Neuronal stem cell (in vitro differentiated cells): ENCODE measurements around the gene TOX2.

Experiments used
- DNase-seq: peaks from one replicate; pipeline ENCODE4 v3.0.0-alpha.2; 2013; ENCODE audit warnings: low spot score
- H2AFZ ChIP-seq: one replicate; pipeline ENCODE4 v1.6.1; 2013; ENCODE audit warnings: mild to moderate bottlenecking, low read length, inconsistent platforms
- H2AK5ac ChIP-seq: 2 replicates; pipeline ENCODE4 v1.6.1; 2013; ENCODE audit warnings: low read depth, mild to moderate bottlenecking, inconsistent platforms, low read length, moderate library complexity, mixed read lengths
- H2BK120ac ChIP-seq: 2 replicates; pipeline ENCODE4 v1.6.1; 2013; ENCODE audit warnings: low read depth, mild to moderate bottlenecking, inconsistent platforms, low read length, moderate library complexity, mixed read lengths
- H2BK12ac ChIP-seq: one replicate; pipeline ENCODE4 v1.6.1; 2013; ENCODE audit warnings: low read length, inconsistent platforms
- H2BK15ac ChIP-seq: 2 replicates; pipeline ENCODE4 v1.6.1; 2013; ENCODE audit warnings: mild to moderate bottlenecking, low read length, inconsistent platforms, mixed read lengths
- H2BK5ac ChIP-seq: one replicate; pipeline ENCODE4 v1.6.1; 2013; ENCODE audit warnings: inconsistent platforms, mild to moderate bottlenecking, low read length, moderate library complexity
- H3K14ac ChIP-seq: one replicate; pipeline ENCODE4 v1.6.1; 2013; ENCODE audit warnings: low read length, inconsistent platforms
- H3K18ac ChIP-seq: 2 replicates; pipeline ENCODE4 v1.6.1; 2013; ENCODE audit warnings: low read length, inconsistent platforms
- H3K23ac ChIP-seq: 2 replicates; pipeline ENCODE4 v1.6.1; 2013; ENCODE audit warnings: low read depth, mild to moderate bottlenecking, mixed read lengths, low read length, inconsistent platforms; ENCODE audit not compliant: poor library complexity
- H3K27ac ChIP-seq: replicated peaks from 3 replicates; pipeline ENCODE4 v1.5.1; 2013; ENCODE audit warnings: low read length, inconsistent platforms
- H3K27me3 ChIP-seq, 3 experiments: 2 replicates each; pipeline ENCODE4 v1.6.1; 2013; ENCODE audit warnings: low read length in 3 of 3, mild to moderate bottlenecking in 2 of 3, inconsistent platforms in 1 of 3, low read depth in 1 of 3, mixed read lengths in 1 of 3, moderate library complexity in 1 of 3; ENCODE audit not compliant: control insufficient read depth in 3 of 3, insufficient read depth in 3 of 3
- H3K36me3 ChIP-seq, 2 donors: replicated peaks in 1 of 2; 2 replicates each; pipeline ENCODE4 v1.6.1; 2013; ENCODE audit warnings: low read length in 2 of 2; ENCODE audit not compliant: control insufficient read depth in 2 of 2, insufficient read depth in 2 of 2
- H3K4ac ChIP-seq: 2 replicates; pipeline ENCODE4 v1.6.1; 2013; ENCODE audit warnings: inconsistent platforms, mild to moderate bottlenecking, low read length, moderate library complexity
- H3K4me1 ChIP-seq, 2 donors: 1 replicate in 1 of 2; 2 replicates in 1 of 2; pipeline ENCODE4 v1.6.1; 2013; ENCODE audit warnings: low read length in 2 of 2, low read depth in 1 of 2; ENCODE audit not compliant: control insufficient read depth in 2 of 2, insufficient read depth in 1 of 2
- H3K4me2 ChIP-seq: one replicate; pipeline ENCODE4 v1.6.1; 2013; ENCODE audit warnings: mild to moderate bottlenecking, low read length, inconsistent platforms; ENCODE audit not compliant: insufficient read depth, poor library complexity, severe bottlenecking
- H3K4me3 ChIP-seq, 2 donors: 2 replicates each; pipeline ENCODE4 v1.5.1; 2013; ENCODE audit warnings: low read length in 2 of 2, mild to moderate bottlenecking in 2 of 2, inconsistent platforms in 1 of 2, moderate library complexity in 1 of 2
- H3K79me1 ChIP-seq: one replicate; pipeline ENCODE4 v1.6.1; 2013; ENCODE audit warnings: low read depth, mild to moderate bottlenecking, inconsistent platforms, low read length, moderate library complexity
- H3K9ac ChIP-seq: one replicate; pipeline ENCODE4 v1.6.1; 2013; ENCODE audit warnings: mild to moderate bottlenecking, low read depth, low read length, inconsistent platforms; ENCODE audit not compliant: poor library complexity
- H3K9me3 ChIP-seq, 2 donors: replicated peaks in 1 of 2; 2 replicates each; pipeline versions ENCODE3 to v1.6.1; 2013; ENCODE audit warnings: low read length in 2 of 2, mild to moderate bottlenecking in 2 of 2, inconsistent platforms in 1 of 2, low read depth in 1 of 2, mixed read lengths in 1 of 2, moderate library complexity in 1 of 2; ENCODE audit not compliant: control insufficient read depth in 2 of 2, insufficient read depth in 1 of 2
- H4K8ac ChIP-seq: one replicate; pipeline ENCODE4 v1.6.1; 2013; ENCODE audit warnings: low read depth, mild to moderate bottlenecking, inconsistent platforms, low read length, moderate library complexity
- H4K91ac ChIP-seq: one replicate; pipeline ENCODE4 v1.6.1; 2013; ENCODE audit warnings: low read length, low read depth, mild to moderate bottlenecking, inconsistent platforms; ENCODE audit not compliant: poor library complexity
- WGBS, 2 donors: extraction: QIAGEN DNeasy Blood & Tissue Kit; methylation state at CpG; one replicate each; pipeline ENCODE4 v1.1.7; 2013; ENCODE audit warnings: missing lambda C conversion rate in 2 of 2, mixed read lengths in 1 of 2; ENCODE audit not compliant: insufficient read length in 2 of 2, insufficient replicate concordance in 1 of 2; ENCODE audit errors: extremely low coverage in 2 of 2; 5-methylcytosine and 5-hydroxymethylcytosine counted together

The TOX2 gene

DNA sequence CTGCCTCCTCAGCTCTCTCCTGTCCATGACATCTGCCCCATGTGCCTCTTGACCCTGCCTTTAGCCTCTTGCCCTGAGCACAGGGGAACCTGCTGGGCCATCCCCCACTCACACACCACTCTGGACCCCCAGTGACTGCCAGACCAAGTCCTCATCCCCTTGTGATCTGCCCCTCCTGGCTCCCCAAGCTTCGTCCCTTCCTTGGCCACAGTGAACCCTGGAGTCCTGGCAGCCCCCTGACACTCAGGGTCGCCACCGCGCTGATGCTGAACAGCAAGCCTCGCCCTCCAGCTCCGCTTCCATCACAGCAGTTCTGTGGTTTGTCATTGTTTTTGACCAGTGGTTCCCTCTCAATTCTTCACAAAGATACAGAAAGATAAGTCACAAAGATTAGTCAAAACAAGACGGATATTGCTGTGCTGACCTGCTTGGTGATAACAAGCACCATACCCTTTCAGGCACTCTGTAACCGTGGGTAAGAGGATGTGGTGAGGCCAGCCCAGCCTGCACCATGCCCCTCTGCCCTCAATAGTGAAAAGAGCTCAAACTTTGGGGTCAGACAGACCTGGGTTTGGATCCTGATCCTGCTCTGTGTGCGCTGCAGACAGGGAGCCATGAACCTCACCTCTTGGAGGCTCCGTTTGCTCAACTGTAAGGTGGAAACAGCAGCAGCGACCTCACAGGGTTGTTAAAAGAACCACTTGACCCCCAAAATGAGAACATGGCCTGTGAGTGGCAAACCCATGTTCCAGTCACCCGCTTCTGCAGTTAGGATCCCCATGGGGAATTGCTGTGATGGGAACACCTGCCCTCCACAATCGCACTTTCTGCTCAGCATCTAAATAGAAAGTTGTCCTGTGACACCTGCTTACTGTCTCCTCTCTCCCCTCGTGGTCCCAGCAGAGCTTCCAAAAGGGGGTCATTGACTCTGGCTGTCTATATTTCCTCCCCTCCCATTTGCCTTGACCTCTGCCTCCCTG is 114.5 kb downstream of the TOX2 start:
- DNase-seq = no peak
- no peak overlapping the region for H3K27ac ChIP-seq
- no peaks in the 10 kb centered on the region for H3K4me1 ChIP-seq
- no peak overlapping the region for H4K91ac ChIP-seq
- peak overlapping the region; percentile 40 for H3K18ac ChIP-seq
- H3K4ac ChIP-seq = peak overlapping the region; percentile 32
- no peak overlapping the region for H2BK15ac ChIP-seq
- H3K79me1 ChIP-seq = no peaks in the 10 kb centered on the region
- H4K8ac ChIP-seq = no peak overlapping the region
- no peaks in the 10 kb centered on the region for H3K27me3 ChIP-seq
- no peak overlapping the region for H2BK120ac ChIP-seq
- H3K4me3 ChIP-seq = peak overlapping the region in 1 of 2 donors; percentile 49
- H3K23ac ChIP-seq = peak overlapping the region; percentile 46
- H3K4me2 ChIP-seq = no peak overlapping the region
- peak overlapping the region; percentile 31 for H3K9ac ChIP-seq
- H2AFZ ChIP-seq = no peak overlapping the region
- H2BK5ac ChIP-seq = no peak overlapping the region
- no peaks in the 10 kb centered on the region for H3K36me3 ChIP-seq
- no CpG with 5 or more reads among the region's 14 CpGs for WGBS, 2 donors
- H2AK5ac ChIP-seq = peak overlapping the region; percentile 27
- no peak overlapping the region for H3K14ac ChIP-seq
- H2BK12ac ChIP-seq = no peak overlapping the region
- H3K9me3 ChIP-seq = peaks cover 0 to 6% of the 10 kb centered on the region in 2 donors

- WGBS, 2 donors = no CpG with 5 or more reads among the region's 4 CpGs
- no peak overlapping the region for H2BK5ac ChIP-seq
- no peak overlapping the region for H3K18ac ChIP-seq
- H3K23ac ChIP-seq = no peak overlapping the region
- H3K14ac ChIP-seq = no peak overlapping the region
- no peaks in the 10 kb centered on the region for H3K79me1 ChIP-seq
- no peak overlapping the region for H2BK120ac ChIP-seq
- no peak overlapping the region for H2BK15ac ChIP-seq
- H3K27ac ChIP-seq = no peak overlapping the region
- no peak overlapping the region for H2AFZ ChIP-seq
- H3K4me1 ChIP-seq = no peaks in the 10 kb centered on the region
- H3K27me3 ChIP-seq = no peaks in the 10 kb centered on the region
- no peak overlapping the region for H4K91ac ChIP-seq
- DNase-seq = no peak
- no peak overlapping the region for H3K4me3 ChIP-seq
- H4K8ac ChIP-seq = no peak overlapping the region
- no peak overlapping the region for H2BK12ac ChIP-seq
- no peak overlapping the region for H3K4me2 ChIP-seq
- H3K4ac ChIP-seq = no peak overlapping the region
- peaks cover 0 to 6% of the 10 kb centered on the region in 2 donors for H3K9me3 ChIP-seq
- H3K36me3 ChIP-seq = no peaks in the 10 kb centered on the region
- no peak overlapping the region for H3K9ac ChIP-seq
- no peak overlapping the region for H2AK5ac ChIP-seq
Measured at GRCh38 chr20:44029848-44030230, 115.2 kb downstream of the TOX2 start.

DNA sequence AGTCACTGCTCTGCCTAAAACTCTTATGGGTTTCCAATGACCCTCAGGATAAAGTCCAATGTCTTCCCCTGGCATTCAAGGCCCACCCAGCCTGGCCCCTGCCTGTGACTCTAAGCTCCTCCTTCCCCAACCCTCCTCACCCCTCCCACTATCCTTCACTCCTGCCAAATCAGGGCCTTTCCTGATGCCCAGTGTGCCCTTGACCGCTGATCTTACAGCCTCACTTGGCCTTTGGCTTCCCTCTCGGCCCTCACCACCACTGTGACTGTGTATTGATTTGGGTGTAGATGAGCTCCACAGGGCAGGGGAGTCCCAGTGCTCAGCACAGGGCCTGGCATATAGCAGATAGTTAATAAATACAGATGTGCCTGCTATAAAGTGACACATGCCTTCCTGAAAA is 115.7 kb downstream of the TOX2 start:
- Histone ChIP-seq H2BK120ac (no peak overlapping the region), H3K27me3 (peaks cover 0 to under 1% (median 0%) of the 10 kb centered on the region in 3 experiments), H2BK12ac (no peak overlapping the region), H3K23ac (no peak overlapping the region), H3K36me3 (no peaks in the 10 kb centered on the region), H3K9ac (no peak overlapping the region), H3K27ac (no peak overlapping the region), H4K91ac (no peak overlapping the region), H2AFZ (no peak overlapping the region), H3K14ac (no peak overlapping the region), H3K79me1 (no peaks in the 10 kb centered on the region), H2AK5ac (no peak overlapping the region), H3K4me3 (no peak overlapping the region), H3K9me3 (peaks cover 0 to 6% of the 10 kb centered on the region in 2 donors), H3K18ac (no peak overlapping the region), H2BK5ac (no peak overlapping the region), H2BK15ac (no peak overlapping the region), H4K8ac (no peak overlapping the region), H3K4ac (no peak overlapping the region), H3K4me1 (no peaks in the 10 kb centered on the region), H3K4me2 (no peak overlapping the region)
- WGBS, 2 donors = no CpG with 5 or more reads among the region's 2 CpGs
- no peak for DNase-seq

DNA sequence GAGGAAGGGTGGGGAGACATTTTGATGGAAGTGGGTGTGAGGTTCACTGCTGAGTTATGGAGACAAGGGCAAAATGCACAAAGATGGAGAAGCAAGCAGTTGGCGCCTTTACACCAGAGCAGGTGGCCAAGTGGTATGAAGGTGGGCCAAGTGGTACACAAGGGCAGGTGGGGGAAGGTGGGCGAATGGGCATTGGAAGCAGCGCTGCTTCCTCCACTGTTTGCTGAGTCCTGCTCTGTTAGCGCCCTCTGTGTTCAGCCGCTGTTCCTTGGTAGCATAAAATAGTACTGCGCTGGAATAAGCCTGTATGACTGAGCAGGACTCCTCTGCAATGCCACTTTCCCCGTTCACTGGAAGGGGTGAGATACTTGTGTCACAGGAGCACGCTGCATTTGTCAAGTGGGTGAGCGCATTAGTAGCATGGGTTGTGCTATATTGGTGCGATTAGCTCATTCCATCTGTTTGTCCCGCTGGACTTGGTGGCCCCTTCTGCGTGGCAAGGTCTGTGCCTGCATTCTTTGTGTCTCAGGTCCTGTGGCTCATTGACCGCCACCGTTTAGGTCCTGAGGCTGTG is 116.4 kb downstream of the TOX2 start:
- no CpG with 5 or more reads among the region's 14 CpGs for WGBS, 2 donors
- no peaks in the 10 kb centered on the region for H3K4me1 ChIP-seq

More for the DNA sequence above, 116.4 kb downstream of the TOX2 start:
- Histone ChIP-seq H3K9me3 (peaks cover 0 to 6% of the 10 kb centered on the region in 2 donors), H2AFZ (no peak overlapping the region), H3K14ac (peak overlapping the region; percentile 23), H2BK15ac (no peak overlapping the region), H3K4me3 (no peak overlapping the region), H2BK120ac (no peak overlapping the region), H2BK12ac (no peak overlapping the region), H3K27me3 (peaks cover 0 to 2% (median 0%) of the 10 kb centered on the region in 3 experiments), H3K23ac (peak overlapping the region; percentile 87), H3K27ac (no peak overlapping the region), H3K18ac (peak overlapping the region; percentile 35), H3K9ac (no peak overlapping the region), H4K8ac (no peak overlapping the region), H2BK5ac (peak overlapping the region; percentile 88), H2AK5ac (peak overlapping the region; percentile 15), H4K91ac (no peak overlapping the region), H3K36me3 (no peaks in the 10 kb centered on the region), H3K4ac (no peak overlapping the region), H3K4me2 (no peak overlapping the region), H3K79me1 (no peaks in the 10 kb centered on the region)
- DNase-seq = no peak
